Osteoblast (primary cell): ENCODE data around the gene ARHGAP44. TPM values are rescaled to one million over a fixed set of nuclear protein-coding genes. Genes with fewer than 3 reads are reported as not detected.

Experiments used
- DNase-seq: peaks from one replicate; pipeline ENCODE4 v3.0.0; 2011; ENCODE audit warnings: low spot score, mixed read lengths; ENCODE audit not compliant: insufficient read length; ENCODE audit errors: missing footprints
- H2AFZ ChIP-seq: 2 replicates; pipeline ENCODE4 v1.6.0; 2011; ENCODE audit warnings: mild to moderate bottlenecking, low read length
- H3K27ac ChIP-seq: 2 replicates; pipeline ENCODE4 v1.5.1; 2011; ENCODE audit warnings: mild to moderate bottlenecking, low read depth, low read length, moderate library complexity
- H3K27me3 ChIP-seq: 2 replicates; pipeline ENCODE4 v1.6.0; 2012; ENCODE audit warnings: mild to moderate bottlenecking, control low read depth, inconsistent platforms, low read length, moderate library complexity; ENCODE audit not compliant: insufficient read depth
- H3K36me3 ChIP-seq: 2 replicates; pipeline ENCODE4 v1.5.1; 2011; ENCODE audit warnings: mild to moderate bottlenecking, low read length, control low read depth, moderate library complexity; ENCODE audit not compliant: insufficient read depth
- H3K4me1 ChIP-seq: 2 replicates; pipeline ENCODE4 v1.5.1; 2011; ENCODE audit warnings: mild to moderate bottlenecking, low read length, control low read depth, moderate library complexity; ENCODE audit not compliant: insufficient read depth
- H3K4me2 ChIP-seq: 2 replicates; pipeline ENCODE4 v1.6.0; 2011; ENCODE audit warnings: mild to moderate bottlenecking, low read length; ENCODE audit not compliant: insufficient read depth
- H3K4me3 ChIP-seq: fragments of 200-600 bp; sonication (generic); 3 replicates; pipeline ENCODE4 v1.5.1; 2012; ENCODE audit warnings: mild to moderate bottlenecking, low read length, inconsistent platforms; ENCODE audit not compliant: insufficient read depth
- H3K79me2 ChIP-seq: 2 replicates; pipeline ENCODE4 v1.6.0; 2012; ENCODE audit warnings: mild to moderate bottlenecking, low read length, control low read depth, inconsistent platforms; ENCODE audit not compliant: insufficient read depth
- H3K9me3 ChIP-seq: 2 replicates; pipeline ENCODE4 v1.5.1; 2011; ENCODE audit warnings: low read depth, low read length, control low read depth
- H4K20me1 ChIP-seq: 2 replicates; pipeline ENCODE4 v1.6.0; 2012; ENCODE audit warnings: mild to moderate bottlenecking, low read length, control low read depth; ENCODE audit not compliant: insufficient read depth
- CTCF ChIP-seq: IDR thresholded peaks from 2 replicates; pipeline ENCODE4 v1.5.1; 2011; ENCODE audit warnings: mild to moderate bottlenecking, low read depth, low read length, moderate library complexity; ENCODE audit errors: extremely low read depth
- total RNA-seq: library from RNA; depleted of rRNA; stranded (reverse); fragments of >200 nt; gene quantifications from 2 replicates; pipeline ENCODE4 v1.2.3, GENCODE V29; 2012

Gene ARHGAP44
- total RNA-seq, 1 donor: 4.3 TPM

DNA sequence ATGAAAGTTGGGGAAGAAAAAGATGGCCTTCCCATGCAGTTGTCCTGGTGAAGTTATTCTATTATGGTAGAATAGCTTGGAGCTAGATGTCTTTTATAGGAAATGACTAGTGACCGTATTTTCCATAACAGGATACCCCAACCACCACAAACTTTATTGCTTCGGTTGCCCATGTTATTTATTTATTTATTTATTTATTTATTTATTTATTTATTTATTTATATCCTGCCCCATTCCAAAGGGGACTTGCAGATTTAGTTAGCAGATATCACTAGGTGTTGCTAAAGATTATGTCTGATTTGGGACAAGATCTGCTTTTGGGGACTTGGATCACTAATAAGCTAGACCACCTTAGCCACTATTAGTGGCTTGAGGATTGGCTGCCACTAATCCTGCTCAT, 68.3 kb downstream of the ARHGAP44 start:
- Histone ChIP-seq H3K9me3 (no peaks in the 10 kb centered on the region), H2AFZ (no peak overlapping the region), H4K20me1 (no peaks in the 10 kb centered on the region), H3K4me1 (no peaks in the 10 kb centered on the region), H3K4me3 (no peak overlapping the region), H3K27me3 (no peaks in the 10 kb centered on the region), H3K79me2 (no peaks in the 10 kb centered on the region), H3K27ac (no peak overlapping the region), H3K4me2 (no peak overlapping the region), H3K36me3 (no peaks in the 10 kb centered on the region)
- TF ChIP-seq CTCF: no peak
- no peak for DNase-seq

GRCh38 chr17:12859520-12859919, 70.2 kb downstream of the ARHGAP44 start:
- no peak for TF ChIP-seq CTCF
- Histone ChIP-seq H3K4me2 (no peak overlapping the region), H3K4me3 (no peak overlapping the region), H4K20me1 (no peaks in the 10 kb centered on the region), H3K27me3 (no peaks in the 10 kb centered on the region), H3K79me2 (no peaks in the 10 kb centered on the region), H3K4me1 (no peaks in the 10 kb centered on the region), H3K27ac (no peak overlapping the region), H3K9me3 (no peaks in the 10 kb centered on the region), H2AFZ (no peak overlapping the region), H3K36me3 (no peaks in the 10 kb centered on the region)
- DNase-seq: peak; percentile 54

DNA sequence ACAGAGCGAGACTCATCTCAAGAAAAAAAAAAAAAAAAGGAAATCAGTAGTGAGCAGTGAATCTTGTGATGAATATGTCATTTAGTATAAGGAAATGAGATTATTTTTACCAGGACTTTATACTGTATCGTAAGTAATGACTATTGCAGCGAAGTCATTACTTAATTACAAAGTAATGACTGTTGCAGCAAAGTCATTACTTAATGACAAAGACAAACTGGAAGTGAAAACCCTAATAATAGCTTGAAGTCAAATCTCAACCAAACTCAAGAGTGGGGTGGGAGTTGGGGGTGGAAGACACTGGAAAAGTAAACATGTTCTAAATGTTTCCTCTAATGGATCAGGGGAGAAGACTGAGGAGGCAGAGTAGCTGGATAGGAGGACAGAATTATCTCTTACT, 76.5 kb downstream of the ARHGAP44 start:
- DNase-seq: peak; percentile 44
- no peak overlapping the region for H3K4me3 ChIP-seq
- no peak overlapping the region for H3K4me2 ChIP-seq
- no peaks in the 10 kb centered on the region for H4K20me1 ChIP-seq
- no peaks in the 10 kb centered on the region for H3K4me1 ChIP-seq
- no peak overlapping the region for H2AFZ ChIP-seq
- H3K9me3 ChIP-seq: no peaks in the 10 kb centered on the region
- H3K27ac ChIP-seq: no peak overlapping the region
- no peaks in the 10 kb centered on the region for H3K79me2 ChIP-seq
- H3K36me3 ChIP-seq: no peaks in the 10 kb centered on the region
- no peak for TF ChIP-seq CTCF
- no peaks in the 10 kb centered on the region for H3K27me3 ChIP-seq

- H3K27me3 ChIP-seq: no peaks in the 10 kb centered on the region
- H2AFZ ChIP-seq: no peak overlapping the region
- H3K4me1 ChIP-seq: no peaks in the 10 kb centered on the region
- no peak for DNase-seq
- no peaks in the 10 kb centered on the region for H3K79me2 ChIP-seq
- no peaks in the 10 kb centered on the region for H3K36me3 ChIP-seq
- H3K9me3 ChIP-seq: no peaks in the 10 kb centered on the region
- TF ChIP-seq CTCF: no peak
- no peaks in the 10 kb centered on the region for H4K20me1 ChIP-seq
- H3K27ac ChIP-seq: no peak overlapping the region
- H3K4me2 ChIP-seq: no peak overlapping the region
- no peak overlapping the region for H3K4me3 ChIP-seq
These were observed 76.9 kb downstream of the ARHGAP44 start for GRCh38 chr17:12866244-12866643.
